ENCODE data around the gene MORN2. TPM values are rescaled to one million over a fixed set of nuclear protein-coding genes. Genes with fewer than 3 reads are reported as not detected.

MORN2 gene
- polyA plus RNA-seq, 1 donor from 2014 or later = 116 TPM

GRCh38 chr2:38856165-38856564 is 19.6 kb upstream of the MORN2 start:
- Histone ChIP-seq H3K4me3 (ENCODE audit: low read length) (no peak overlapping the region), H3K36me3 (ENCODE audit: insufficient read depth, low read length) (peaks cover 20% of the 10 kb centered on the region), H3K4me2 (ENCODE audit: low read length) (no peak overlapping the region), H3K9ac (ENCODE audit: low read length) (no peak overlapping the region), H3K27me3 (ENCODE audit: insufficient read depth, low read depth, low read length) (no peaks in the 10 kb centered on the region), H3F3A (ENCODE audit: insufficient read depth, low read length, poor library complexity, severe bottlenecking) (no peaks in the 10 kb centered on the region), H3K79me2 (replicated peaks; ENCODE audit: insufficient read depth, low read length) (no peaks in the 10 kb centered on the region), H3K9me3 (ENCODE audit: low read length) (no peaks in the 10 kb centered on the region), H3K27ac (ENCODE audit: low read length) (no peak overlapping the region), H2AFZ (ENCODE audit: low read depth, low read length) (no peak overlapping the region), H4K20me1 (ENCODE audit: insufficient read depth) (no peaks in the 10 kb centered on the region), H3K9me2 (ENCODE audit: insufficient read depth, low read length) (no peaks in the 10 kb centered on the region)
- no peak for TF ChIP-seq MXI1 (conservative IDR thresholded peaks at IDR 0.05; ENCODE audit: poor library complexity, severe bottlenecking)
- TF ChIP-seq POLR2AphosphoS5 (IDR thresholded peaks at IDR 0.05) = no peak
- TF ChIP-seq REST (IDR thresholded peaks at IDR 0.05; ENCODE audit: borderline replicate concordance) = no peak
- no peak for TF ChIP-seq RAD21 (conservative IDR thresholded peaks at IDR 0.05)
- TF ChIP-seq CTCF (IDR thresholded peaks at IDR 0.05; ENCODE audit: poor library complexity, severe bottlenecking) = no peak
- no peak for TF ChIP-seq EP300 (conservative IDR thresholded peaks at IDR 0.05; ENCODE audit: poor library complexity, severe bottlenecking)
- no peak for TF ChIP-seq SMC3 (conservative IDR thresholded peaks at IDR 0.05; ENCODE audit: poor library complexity)
- TF ChIP-seq TAF1 (IDR thresholded peaks at IDR 0.05; ENCODE audit: low read depth) = no peak
- no peak for TF ChIP-seq EZH2 (IDR thresholded peaks at IDR 0.05; ENCODE audit: borderline replicate concordance, insufficient read depth, low read length, poor library complexity, severe bottlenecking)

- no peak overlapping the region for H3K9ac ChIP-seq (ENCODE audit: low read length)
- H4K20me1 ChIP-seq (ENCODE audit: insufficient read depth) = no peaks in the 10 kb centered on the region
- TF ChIP-seq EZH2 (IDR thresholded peaks at IDR 0.05; ENCODE audit: borderline replicate concordance, insufficient read depth, low read length, poor library complexity, severe bottlenecking) (no peak), MXI1 (conservative IDR thresholded peaks at IDR 0.05; ENCODE audit: poor library complexity, severe bottlenecking) (no peak), CTCF (IDR thresholded peaks at IDR 0.05; ENCODE audit: poor library complexity, severe bottlenecking) (no peak), EP300 (conservative IDR thresholded peaks at IDR 0.05; ENCODE audit: poor library complexity, severe bottlenecking) (no peak), RAD21 (conservative IDR thresholded peaks at IDR 0.05) (no peak), TAF1 (IDR thresholded peaks at IDR 0.05; ENCODE audit: low read depth) (no peak), POLR2AphosphoS5 (IDR thresholded peaks at IDR 0.05) (no peak), REST (IDR thresholded peaks at IDR 0.05; ENCODE audit: borderline replicate concordance) (no peak), SMC3 (conservative IDR thresholded peaks at IDR 0.05; ENCODE audit: poor library complexity) (no peak)
- no peak overlapping the region for H2AFZ ChIP-seq (ENCODE audit: low read depth, low read length)
- no peak overlapping the region for H3K27ac ChIP-seq (ENCODE audit: low read length)
- H3K9me3 ChIP-seq (ENCODE audit: low read length) = no peaks in the 10 kb centered on the region
- no peak overlapping the region for H3K4me3 ChIP-seq (ENCODE audit: low read length)
- H3K79me2 ChIP-seq (replicated peaks; ENCODE audit: insufficient read depth, low read length) = no peaks in the 10 kb centered on the region
- no peaks in the 10 kb centered on the region for H3K27me3 ChIP-seq (ENCODE audit: insufficient read depth, low read depth, low read length)
- H3F3A ChIP-seq (ENCODE audit: insufficient read depth, low read length, poor library complexity, severe bottlenecking) = no peaks in the 10 kb centered on the region
- no peaks in the 10 kb centered on the region for H3K9me2 ChIP-seq (ENCODE audit: insufficient read depth, low read length)
- no peak overlapping the region for H3K4me2 ChIP-seq (ENCODE audit: low read length)
- H3K36me3 ChIP-seq (ENCODE audit: insufficient read depth, low read length) = peaks cover 21% of the 10 kb centered on the region
Measured at GRCh38 chr2:38862476-38862875, 13.3 kb upstream of the MORN2 start.
